Mesodermal cell (in vitro differentiated cells): ENCODE results near the gene PARVB.

Source experiments
- H3K27ac ChIP-seq: 2 replicates; pipeline ENCODE4 v1.7.0; 2013; ENCODE audit warnings: mild to moderate bottlenecking, low read depth, low read length, moderate library complexity; ENCODE audit not compliant: severe bottlenecking
- H3K36me3 ChIP-seq: 2 replicates; pipeline ENCODE4 v1.7.1; 2013; ENCODE audit warnings: mild to moderate bottlenecking, low read length, moderate library complexity; ENCODE audit not compliant: control insufficient read depth, insufficient read depth
- H3K4me1 ChIP-seq: one replicate; pipeline ENCODE4 v1.7.1; 2013; ENCODE audit warnings: mild to moderate bottlenecking, low read length; ENCODE audit not compliant: insufficient read depth, control insufficient read depth, poor library complexity, severe bottlenecking
- H3K4me3 ChIP-seq: 2 replicates; pipeline ENCODE4 v1.7.0; 2013; ENCODE audit warnings: low read length, control low read depth, mild to moderate bottlenecking; ENCODE audit not compliant: insufficient read depth, poor library complexity, severe bottlenecking; ENCODE audit errors: extremely low read depth
- H3K9me3 ChIP-seq: 2 replicates; pipeline ENCODE4 v1.7.1; 2013; ENCODE audit warnings: mild to moderate bottlenecking, low read length, moderate library complexity; ENCODE audit not compliant: control insufficient read depth
- WGBS, 2 experiments: methylation state at CpG; one replicate each; pipeline ENCODE4 v1.1.5; 2013; ENCODE audit warnings: missing lambda C conversion rate in 2 of 2; ENCODE audit not compliant: insufficient coverage in 2 of 2; 5-methylcytosine and 5-hydroxymethylcytosine counted together

PARVB gene

DNA sequence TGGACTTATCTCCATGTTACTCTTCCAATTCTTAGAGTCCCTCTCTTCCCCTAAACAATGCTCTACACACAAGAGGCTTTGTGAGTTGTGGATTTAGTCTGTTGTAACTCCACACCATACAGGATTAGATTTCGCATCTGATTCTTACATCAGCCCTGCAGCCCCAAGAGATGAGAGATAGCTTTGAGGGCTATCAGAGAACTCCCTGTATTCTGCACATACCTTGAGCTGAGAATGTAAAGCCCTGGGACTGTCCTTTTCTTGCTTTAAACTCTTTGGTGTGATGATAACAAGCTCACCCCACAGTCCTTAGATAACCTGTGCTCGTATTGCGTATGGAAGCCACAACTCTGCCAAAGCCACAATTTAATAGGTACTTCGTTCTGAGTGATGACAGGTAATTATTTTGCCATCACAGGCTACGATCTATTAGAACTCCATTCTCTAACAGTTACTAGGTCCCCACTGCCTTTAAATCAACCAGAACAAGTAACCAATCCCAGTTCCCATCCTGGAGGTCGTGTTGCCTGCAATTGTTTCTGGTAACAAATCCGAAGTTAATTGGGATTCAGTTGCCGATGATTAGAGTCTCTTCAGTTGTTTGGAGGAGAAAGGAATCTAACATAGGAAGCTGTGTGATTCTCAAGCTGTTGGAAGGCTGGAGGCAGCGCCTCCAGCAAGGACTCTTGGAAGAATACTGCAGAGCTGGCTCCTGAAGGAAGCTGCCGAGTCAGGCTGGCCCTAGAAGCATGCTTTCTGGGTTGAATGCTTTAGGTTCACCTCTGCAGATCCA lies 155.3 kb downstream of the PARVB start:
- Histone ChIP-seq H3K4me1 (peaks cover 15% of the 10 kb centered on the region), H3K27ac (no peak overlapping the region)
- 87 to 91% methylated on average over 5 to 8 of the region's 10 CpGs for WGBS, 2 experiments

DNA sequence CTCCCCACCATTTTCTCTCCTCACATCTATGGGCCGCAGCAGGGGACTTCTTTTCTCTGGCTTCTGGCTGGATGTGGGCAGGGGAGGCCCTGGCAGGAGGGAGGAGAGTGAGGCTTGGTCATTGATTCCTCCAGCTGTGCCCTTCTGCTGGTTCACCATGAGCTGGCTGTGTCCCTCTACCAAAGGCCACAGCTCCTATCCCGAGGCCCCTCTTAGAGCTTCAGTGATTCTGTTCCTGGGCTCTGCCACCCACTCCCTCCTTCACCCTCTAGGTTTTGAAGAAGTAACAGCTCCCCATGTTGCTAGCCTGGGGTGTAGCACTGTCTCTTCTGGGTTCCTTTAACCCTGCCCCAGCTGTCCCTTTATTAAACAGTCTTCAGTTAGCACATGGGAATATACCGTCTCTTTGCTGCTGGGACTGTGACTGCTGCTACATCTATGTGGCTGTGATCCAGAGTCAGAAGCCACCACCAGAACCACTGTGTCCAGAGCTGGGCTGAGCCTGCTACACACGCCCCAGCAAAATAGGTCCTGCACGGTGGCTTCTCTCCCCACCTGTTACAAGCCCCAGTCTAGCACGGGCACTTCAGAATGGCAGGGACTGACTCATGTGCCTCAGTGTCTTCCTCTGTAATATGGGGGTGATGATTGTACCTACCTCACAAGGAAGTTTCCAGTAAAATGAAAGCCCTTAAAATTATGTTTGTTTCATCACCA lies 156.0 kb downstream of the PARVB start:
- H3K9me3 ChIP-seq, result no peaks in the 10 kb centered on the region
- H3K4me3 ChIP-seq, result no peak overlapping the region
- peaks cover 15% of the 10 kb centered on the region for H3K4me1 ChIP-seq
- H3K36me3 ChIP-seq, result no peaks in the 10 kb centered on the region
- H3K27ac ChIP-seq, result no peak overlapping the region
- WGBS, 2 experiments, result 90 to 91% methylated on average over 2 to 5 of the region's 6 CpGs

More for the DNA sequence above, 155.3 kb downstream of the PARVB start:
- no peaks in the 10 kb centered on the region for H3K36me3 ChIP-seq
- no peak overlapping the region for H3K4me3 ChIP-seq
- no peaks in the 10 kb centered on the region for H3K9me3 ChIP-seq

DNA sequence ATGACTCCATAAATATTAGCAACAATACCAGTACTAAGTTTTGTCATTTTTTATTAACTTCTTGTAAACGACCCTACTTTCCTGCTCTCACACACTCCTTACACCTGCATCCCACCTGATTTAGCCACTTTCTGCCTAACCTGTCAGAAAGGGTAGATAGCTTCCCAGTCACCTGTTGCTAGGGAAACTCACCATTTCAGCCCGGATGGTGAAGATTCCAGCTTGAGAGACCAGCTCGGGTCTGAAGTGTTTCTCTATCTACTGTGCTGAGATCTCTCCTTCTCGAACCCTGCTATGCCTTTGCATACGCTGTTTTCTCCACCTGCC lies 156.6 kb downstream of the PARVB start, which contains the start of gene PARVG:
Gene PARVG, plus strand, starts transcription at position 220 of the 327 bp plus-strand sequence. CDS start 2,405 bp downstream, outside the sequence.
- Histone ChIP-seq H3K9me3 (no peaks in the 10 kb centered on the region), H3K36me3 (no peaks in the 10 kb centered on the region), H3K27ac (no peak within 1 kb of the TSS), H3K4me1 (peaks cover 15% of the 10 kb centered on the region), H3K4me3 (no peak within 1 kb of the TSS)
- WGBS, 2 experiments, result 79 to 86% methylated on average over 5 of the region's 5 CpGs

DNA sequence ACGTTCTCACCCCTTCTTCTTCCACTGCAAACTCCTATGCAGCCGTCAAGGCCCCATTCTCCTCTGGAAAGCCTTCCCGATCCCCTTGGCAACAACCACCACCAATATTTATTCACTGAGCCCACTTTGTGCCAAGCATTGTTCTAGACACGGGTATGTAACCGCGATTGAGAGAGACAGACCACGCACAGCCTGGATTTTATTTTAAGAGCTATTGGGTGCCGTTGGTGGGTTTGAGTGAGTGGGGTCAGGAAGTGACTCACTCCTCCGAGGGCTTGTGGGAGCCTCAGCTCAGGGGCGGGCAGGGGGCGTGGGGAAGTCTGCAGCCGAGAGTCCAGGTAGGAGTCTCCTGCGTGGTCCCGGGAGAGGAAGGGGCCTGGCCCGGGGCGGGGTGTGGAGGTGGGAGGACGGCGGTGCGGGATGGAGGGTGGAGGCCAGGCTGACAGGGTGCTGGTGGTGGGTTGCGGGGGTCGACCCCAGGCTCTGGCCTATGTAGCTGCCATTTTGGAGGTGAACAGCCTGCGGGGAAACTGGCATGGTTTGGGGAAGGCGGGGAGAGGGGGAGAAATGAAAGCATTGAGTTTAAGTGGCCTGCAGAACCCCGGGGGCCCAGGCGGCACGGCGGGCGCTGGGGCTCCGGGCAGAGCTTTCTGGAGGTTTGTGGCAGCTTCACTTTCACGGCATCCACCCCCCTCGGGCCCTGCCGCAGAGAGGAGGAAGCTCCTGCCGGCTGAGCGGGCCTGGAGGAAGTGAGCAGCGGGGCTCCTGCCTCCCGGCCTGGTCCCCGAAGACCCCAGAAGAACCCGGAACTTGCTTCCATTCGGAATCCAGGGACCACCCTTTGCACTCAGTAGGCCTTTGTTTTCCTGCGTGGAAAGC lies 157.2 kb downstream of the PARVB start:
- 88 to 89% methylated on average over 26 to 29 of the region's 40 CpGs for WGBS, 2 experiments
- no peaks in the 10 kb centered on the region for H3K9me3 ChIP-seq
- no peaks in the 10 kb centered on the region for H3K36me3 ChIP-seq
- H3K4me1 ChIP-seq, result peaks cover 15% of the 10 kb centered on the region
- H3K4me3 ChIP-seq, result no peak overlapping the region
- no peak overlapping the region for H3K27ac ChIP-seq

DNA sequence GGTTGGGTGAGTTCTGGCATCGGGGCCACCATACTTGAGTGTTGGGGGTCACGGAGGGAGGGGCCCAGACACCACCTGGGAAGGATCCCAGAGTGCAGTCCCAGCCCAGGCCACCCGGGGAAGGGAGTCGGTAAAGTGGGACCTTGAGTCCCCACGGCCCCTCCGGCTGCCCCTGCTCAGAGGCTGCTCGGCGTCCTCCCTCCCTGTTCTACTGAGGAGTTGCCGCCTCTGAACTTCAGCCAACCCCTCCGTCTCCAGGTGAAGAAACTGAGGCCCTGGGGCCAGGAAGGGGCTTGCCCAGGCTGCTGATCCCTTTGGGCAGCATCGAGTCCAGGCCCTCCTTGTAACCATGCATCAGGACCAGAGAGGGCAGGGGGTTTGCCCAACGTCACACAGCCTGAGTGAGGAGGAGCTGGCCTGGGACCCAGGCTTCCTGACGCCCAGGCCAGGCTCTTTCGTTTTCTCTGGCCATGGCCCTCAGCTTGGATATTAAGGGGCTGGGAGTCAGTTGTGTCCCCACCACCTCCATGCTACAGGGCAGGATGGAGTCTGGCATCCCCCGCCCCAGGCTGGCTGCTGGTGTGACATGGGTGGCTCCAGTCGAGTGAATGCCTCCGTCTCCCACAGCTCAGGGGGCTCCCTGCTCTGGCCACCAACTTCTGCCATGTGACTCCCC lies 157.9 kb downstream of the PARVB start:
- no peak overlapping the region for H3K27ac ChIP-seq
- H3K9me3 ChIP-seq, result no peaks in the 10 kb centered on the region
- 96 to 97% methylated on average over 11 to 14 of the region's 17 CpGs for WGBS, 2 experiments
- no peaks in the 10 kb centered on the region for H3K36me3 ChIP-seq
- no peak overlapping the region for H3K4me3 ChIP-seq
- H3K4me1 ChIP-seq, result peaks cover 15% of the 10 kb centered on the region

DNA sequence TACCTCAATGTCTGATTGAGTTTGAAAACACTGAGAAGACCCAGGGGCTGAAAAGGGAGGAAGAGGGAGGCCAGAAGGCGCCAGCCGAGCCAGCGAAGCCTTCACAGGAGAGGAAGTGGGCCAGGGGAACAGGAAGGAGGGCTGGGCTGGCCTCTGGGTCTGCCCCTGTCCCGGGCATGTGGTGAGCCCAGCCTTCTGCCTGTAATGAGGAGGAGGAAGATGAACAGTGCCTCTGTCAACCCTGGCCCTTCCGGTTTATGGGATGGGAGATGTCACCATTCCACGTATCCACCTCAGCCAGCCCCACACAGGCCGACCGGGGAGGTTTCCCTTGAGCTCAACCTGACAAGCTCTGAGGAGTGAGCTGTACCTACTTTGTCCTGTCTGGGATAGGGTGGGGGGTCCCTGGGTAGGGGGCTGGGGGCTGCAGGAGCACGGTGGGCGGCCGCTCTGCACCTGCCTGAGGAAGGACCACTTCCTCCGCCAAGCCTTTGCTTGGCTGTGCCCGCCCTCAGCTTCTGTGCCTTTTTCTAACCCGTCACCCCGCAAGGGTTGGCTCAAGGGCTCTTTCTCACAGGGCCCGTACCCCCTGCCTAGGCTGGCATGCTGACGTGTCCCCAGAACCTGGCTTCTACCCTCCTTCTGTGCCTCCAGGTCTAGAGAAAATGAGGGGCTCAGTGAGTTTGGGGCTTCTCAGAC lies 158.6 kb downstream of the PARVB start:
- Histone ChIP-seq H3K9me3 (no peaks in the 10 kb centered on the region), H3K4me3 (no peak overlapping the region), H3K36me3 (no peaks in the 10 kb centered on the region), H3K4me1 (peaks cover 15% of the 10 kb centered on the region), H3K27ac (no peak overlapping the region)
- WGBS, 2 experiments, result 93 to 96% methylated on average over 8 to 13 of the region's 17 CpGs

DNA sequence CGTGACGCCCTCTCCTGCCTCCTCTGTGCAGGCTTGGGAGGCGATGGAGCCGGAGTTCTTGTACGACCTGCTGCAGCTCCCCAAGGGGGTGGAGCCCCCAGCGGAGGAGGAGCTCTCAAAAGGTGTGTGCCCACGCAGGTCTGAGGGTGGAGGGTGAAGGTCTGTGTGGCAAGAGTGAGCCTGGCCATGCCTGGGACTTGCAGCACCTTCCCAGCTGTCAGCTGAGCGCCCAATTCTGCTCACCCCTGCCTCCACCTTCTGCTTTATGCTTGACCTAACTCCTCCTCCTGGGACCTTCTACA lies 159.1 kb downstream of the PARVB start:
- WGBS, 2 experiments, result 90 to 100% methylated on average over 2 to 8 of the region's 8 CpGs
- Histone ChIP-seq H3K9me3 (no peaks in the 10 kb centered on the region), H3K36me3 (no peaks in the 10 kb centered on the region), H3K27ac (no peak overlapping the region), H3K4me3 (no peak overlapping the region), H3K4me1 (peaks cover 15% of the 10 kb centered on the region)

DNA sequence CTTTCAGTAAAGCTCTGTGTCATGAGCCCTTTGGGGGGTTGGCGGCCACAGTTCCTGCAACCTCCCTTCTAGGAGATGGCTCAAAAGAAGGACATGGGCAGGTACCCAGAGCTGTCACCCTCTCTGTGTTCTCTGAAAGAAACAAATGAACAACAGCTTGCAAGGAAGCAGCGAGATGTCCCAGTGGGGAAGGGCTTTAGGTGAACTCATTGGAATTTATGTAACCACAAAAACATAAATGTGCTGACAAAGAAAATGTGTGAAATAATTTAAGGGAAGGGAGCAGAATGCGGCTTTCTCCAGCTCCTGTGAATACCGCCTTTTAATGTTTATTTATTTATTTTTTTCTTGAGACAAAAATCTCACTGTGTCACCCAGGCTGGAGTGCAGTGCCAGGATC lies 159.9 kb downstream of the PARVB start:
- Histone ChIP-seq H3K9me3 (no peaks in the 10 kb centered on the region), H3K27ac (no peak overlapping the region), H3K36me3 (no peaks in the 10 kb centered on the region), H3K4me3 (no peak overlapping the region), H3K4me1 (peaks cover 15% of the 10 kb centered on the region)
- 93 to 94% methylated on average over 1 to 2 of the region's 4 CpGs for WGBS, 2 experiments

DNA sequence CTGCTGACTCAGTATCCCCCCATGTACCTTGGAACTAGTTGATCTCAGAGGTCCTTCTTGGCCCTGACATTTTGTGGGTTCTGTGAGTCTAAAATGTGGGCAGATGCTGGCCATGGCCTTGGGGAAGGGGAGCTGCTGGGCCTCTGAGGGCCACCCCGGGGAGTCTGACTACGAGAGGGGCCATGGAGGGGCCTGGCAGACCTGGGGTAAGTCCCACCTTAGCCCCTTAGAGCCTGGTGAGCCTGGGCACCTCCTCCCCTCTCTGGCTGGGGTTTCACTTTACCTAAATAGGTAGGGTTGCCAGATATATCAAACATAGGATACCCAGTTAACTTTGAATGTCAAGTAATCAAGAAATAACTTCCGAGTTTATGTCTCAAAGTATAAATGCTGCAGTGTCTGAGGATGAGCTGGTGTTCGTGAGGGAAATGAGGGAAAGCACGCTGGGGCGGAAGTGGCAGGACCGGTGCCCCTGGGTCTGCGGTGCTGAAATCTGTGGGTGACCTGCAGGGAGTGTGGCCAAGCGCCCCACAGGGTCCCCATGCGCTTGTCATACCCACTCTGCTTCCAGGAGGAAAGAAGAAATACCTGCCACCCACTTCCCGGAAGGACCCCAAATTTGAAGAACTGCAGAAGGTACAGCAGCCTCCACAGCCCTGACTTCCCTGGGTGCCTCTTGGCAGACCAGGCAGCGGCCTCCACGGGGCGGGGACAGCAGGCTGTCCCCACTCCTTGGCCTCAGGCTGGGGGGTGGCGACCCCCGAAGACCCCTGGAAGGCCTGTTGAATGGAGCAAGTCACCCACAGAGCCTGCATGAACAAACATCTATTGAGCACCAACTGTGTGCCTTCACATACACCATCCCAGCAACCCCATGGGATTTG lies 161.4 kb downstream of the PARVB start:
- no peaks in the 10 kb centered on the region for H3K36me3 ChIP-seq
- 90 to 92% methylated on average over 12 to 15 of the region's 16 CpGs for WGBS, 2 experiments
- H3K27ac ChIP-seq, result no peak overlapping the region

More for the DNA sequence above, 161.4 kb downstream of the PARVB start:
- H3K4me1 ChIP-seq, result peaks cover 13% of the 10 kb centered on the region
- no peak overlapping the region for H3K4me3 ChIP-seq
- no peaks in the 10 kb centered on the region for H3K9me3 ChIP-seq
